ENCODE measurements around the gene GDF10.

GDF10 gene

GRCh38 chr10:47356708-47357107, 56.7 kb downstream of the GDF10 start:
- H3K4me3 ChIP-seq (ENCODE audit: low read depth, low read length), result no peak overlapping the region
- no peak for TF ChIP-seq CTCF (IDR thresholded peaks at IDR 0.05; ENCODE audit: low read depth, low read length, missing control alignments)
- in situ Hi-C loops (cut with HindIII; ENCODE audit: low sequenced_read_pairs), result no loop called here
- DNase-seq (ENCODE audit: low read depth), result no peak

GRCh38 chr10:47357131-47357582, 57.2 kb downstream of the GDF10 start:
- in situ Hi-C loops (cut with HindIII; ENCODE audit: low sequenced_read_pairs), result no loop called here

GRCh38 chr10:47357911-47358310, 57.9 kb downstream of the GDF10 start:
- no peak overlapping the region for H3K4me3 ChIP-seq (ENCODE audit: low read depth, low read length)
- no peak for TF ChIP-seq CTCF (IDR thresholded peaks at IDR 0.05; ENCODE audit: low read depth, low read length, missing control alignments)
- in situ Hi-C loops (cut with HindIII; ENCODE audit: low sequenced_read_pairs), result no loop called here
- no peak for DNase-seq (ENCODE audit: low read depth)

More at GRCh38 chr10:47357131-47357582, 57.2 kb downstream of the GDF10 start:
- no peak overlapping the region for H3K4me3 ChIP-seq (ENCODE audit: low read depth, low read length)
- TF ChIP-seq CTCF (IDR thresholded peaks at IDR 0.05; ENCODE audit: low read depth, low read length, missing control alignments), result no peak
- no peak for DNase-seq (ENCODE audit: low read depth)

- no peak for TF ChIP-seq CTCF (IDR thresholded peaks at IDR 0.05; ENCODE audit: low read depth, low read length, missing control alignments)
- in situ Hi-C loops (cut with HindIII; ENCODE audit: low sequenced_read_pairs), result no loop called here
Observed at GRCh38 chr10:47358457-47358856, 58.5 kb downstream of the GDF10 start.

GRCh38 chr10:47359101-47359500, 59.1 kb downstream of the GDF10 start:
- DNase-seq (ENCODE audit: low read depth), result no peak
- TF ChIP-seq CTCF (IDR thresholded peaks at IDR 0.05; ENCODE audit: low read depth, low read length, missing control alignments), result no peak
- no peak overlapping the region for H3K4me3 ChIP-seq (ENCODE audit: low read depth, low read length)
- in situ Hi-C loops (cut with HindIII; ENCODE audit: low sequenced_read_pairs), result no loop called here

More at GRCh38 chr10:47358457-47358856, 58.5 kb downstream of the GDF10 start:
- no peak overlapping the region for H3K4me3 ChIP-seq (ENCODE audit: low read depth, low read length)
- no peak for DNase-seq (ENCODE audit: low read depth)

GRCh38 chr10:47359626-47360418, 59.8 kb downstream of the GDF10 start:
- in situ Hi-C loops (cut with HindIII; ENCODE audit: low sequenced_read_pairs), result no loop called here
- DNase-seq (ENCODE audit: low read depth), result no peak
- no peak overlapping the region for H3K4me3 ChIP-seq (ENCODE audit: low read depth, low read length)
- TF ChIP-seq CTCF (IDR thresholded peaks at IDR 0.05; ENCODE audit: low read depth, low read length, missing control alignments), result no peak
